Lung microvascular endothelial cell (primary cell): ENCODE data around the gene NDUFB4. TPM values are rescaled to one million over a fixed set of nuclear protein-coding genes. Genes with fewer than 3 reads are reported as not detected.
"Not testable (repeated sequence)": the region's sequence is repeated elsewhere in the genome, so short reads cannot be mapped to it uniquely, and the experiment has no call there.

ENCODE experiments used
- DNase-seq, 2 donors: peaks; one replicate each; pipeline versions ENCODE4 v3.0.0 to v3.0.0-alpha.2; 2010; ENCODE audit warnings: low read depth in 2 of 2
- total RNA-seq: library from RNA; depleted of rRNA; stranded (reverse); fragments of >200 nt; gene quantifications from 2 replicates; pipeline ENCODE4 v1.2.1, GENCODE V29; 2014

The NDUFB4 gene
- total RNA-seq, 1 donor from 2014 or later, result 23.8 TPM

DNA sequence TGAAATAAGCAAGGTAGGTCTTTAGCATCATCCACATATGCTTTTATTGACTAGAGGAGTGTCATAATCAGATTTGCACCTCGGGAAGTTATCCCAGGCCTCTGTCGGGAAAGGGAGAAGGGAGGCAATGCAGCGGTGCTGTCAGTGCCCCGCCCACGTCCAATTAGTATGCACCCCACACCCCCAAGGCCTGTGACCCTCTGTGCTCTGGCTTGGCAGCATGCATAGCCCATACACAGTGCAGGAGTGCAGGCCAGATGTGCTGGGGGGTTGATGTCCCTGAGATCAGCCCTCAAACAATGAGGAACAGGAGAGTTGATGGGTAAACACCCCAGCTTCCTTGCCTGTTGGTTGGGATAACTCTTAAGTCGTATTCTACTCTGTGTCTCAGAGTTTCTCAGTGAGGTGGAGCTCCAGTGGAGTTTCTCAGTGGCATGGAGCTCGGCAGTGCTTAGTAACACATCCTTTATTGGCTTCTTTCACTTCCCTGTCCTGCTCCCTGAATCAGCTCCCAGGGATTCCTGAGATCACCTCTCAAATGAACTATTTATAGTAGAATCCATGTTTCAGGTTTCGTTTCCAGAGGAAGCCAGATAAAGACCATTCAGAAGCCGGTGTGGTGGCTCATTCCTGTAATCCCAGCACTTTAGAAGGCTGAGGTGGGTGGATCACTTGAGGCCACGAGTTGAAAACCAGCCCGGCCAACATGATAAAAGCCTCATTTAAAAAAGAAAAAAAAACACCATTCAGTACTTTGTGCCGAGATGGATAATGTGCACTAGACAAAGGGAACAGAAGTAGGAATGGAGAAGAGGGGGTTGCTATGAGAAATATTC is 26.7 kb upstream of the NDUFB4 start:
- peak; percentile 16 to 73 for DNase-seq

GRCh38 chr3:120572027-120572426 is 24.1 kb upstream of the NDUFB4 start:
- peak in 1 of 2 donors; percentile 13 for DNase-seq

DNA sequence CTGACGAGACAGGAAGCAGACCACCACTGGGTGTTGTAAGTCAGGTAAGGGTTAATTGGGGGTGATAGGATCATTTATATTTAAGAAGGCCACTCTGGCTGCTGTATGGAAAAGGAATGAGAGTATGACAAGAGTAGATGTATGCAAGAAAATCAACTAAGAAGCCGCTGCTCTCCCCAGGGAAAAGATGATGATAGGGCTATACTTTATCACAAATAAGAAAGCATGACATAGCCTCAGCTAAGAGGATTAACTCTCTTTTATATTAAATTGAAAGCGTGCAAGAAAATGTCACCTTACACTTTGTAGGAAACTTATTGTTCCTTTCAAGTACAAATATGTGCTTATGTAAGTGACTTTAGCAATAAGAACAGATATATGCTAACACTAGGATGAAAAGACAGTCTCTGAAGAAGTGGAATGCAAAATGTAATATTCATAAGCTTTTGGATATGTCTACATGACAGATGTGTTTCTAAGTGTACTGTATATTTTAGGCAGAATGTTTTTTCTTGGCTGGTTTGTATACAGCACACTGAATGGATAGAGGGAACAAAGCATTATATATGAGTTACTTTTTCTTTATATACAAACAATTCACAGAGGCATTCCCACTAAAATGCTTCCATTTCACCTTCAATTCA is 8.7 kb upstream of the NDUFB4 start:
- DNase-seq, result no peak

DNA sequence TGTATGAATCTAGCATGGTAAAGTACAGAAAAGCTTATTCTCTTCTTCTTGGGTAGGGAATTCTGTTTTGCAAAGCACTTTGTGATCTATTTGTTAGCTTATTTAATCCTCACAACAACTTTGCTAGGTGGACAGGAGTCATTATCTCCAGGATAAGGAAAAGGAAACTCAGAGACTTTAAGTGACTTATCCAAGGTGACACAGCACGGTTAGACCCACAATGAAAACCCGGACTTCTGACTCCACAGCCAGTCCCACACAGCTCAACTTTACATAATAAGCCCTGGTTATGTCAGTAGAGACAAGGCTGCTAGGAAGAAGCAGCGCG is 384 bp upstream of the NDUFB4 start:
- no peak for DNase-seq

GRCh38 chr3:120596853-120597223 is 702 bp downstream of the NDUFB4 start:
- DNase-seq, result no peak

DNA sequence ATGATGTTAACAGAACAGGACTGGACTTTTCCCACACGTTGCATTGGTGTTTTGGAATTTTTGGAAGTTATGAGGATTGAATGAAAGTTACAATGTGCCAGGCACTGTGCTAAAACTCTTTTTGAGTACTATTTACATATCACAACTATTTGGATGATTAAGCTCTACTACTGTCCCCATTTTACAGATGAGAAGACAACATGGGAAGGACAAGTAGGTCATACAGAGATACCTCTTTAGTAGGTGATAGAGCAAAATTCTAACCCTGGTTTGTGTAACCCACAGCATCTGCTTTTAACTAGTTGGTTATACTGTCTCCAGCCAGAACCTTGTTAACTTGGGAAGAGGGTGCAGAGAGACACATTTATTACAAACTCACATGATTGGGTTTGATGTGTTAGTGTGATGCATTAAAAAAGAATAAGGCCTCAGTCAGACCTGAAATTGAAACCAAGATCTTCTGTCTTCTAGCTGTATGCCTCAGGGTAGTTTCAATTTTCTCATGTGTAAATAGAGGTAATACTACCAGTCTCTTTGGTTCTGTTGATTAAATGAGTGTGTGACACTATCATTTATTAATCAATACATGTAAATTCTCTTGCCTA is 1.4 kb downstream of the NDUFB4 start:
- no peak for DNase-seq

- no peak for DNase-seq
These were observed 3.1 kb downstream of the NDUFB4 start for GRCh38 chr3:120599211-120599610.

- no peak for DNase-seq
These were observed 5.4 kb downstream of the NDUFB4 start for GRCh38 chr3:120601554-120601953.

DNA sequence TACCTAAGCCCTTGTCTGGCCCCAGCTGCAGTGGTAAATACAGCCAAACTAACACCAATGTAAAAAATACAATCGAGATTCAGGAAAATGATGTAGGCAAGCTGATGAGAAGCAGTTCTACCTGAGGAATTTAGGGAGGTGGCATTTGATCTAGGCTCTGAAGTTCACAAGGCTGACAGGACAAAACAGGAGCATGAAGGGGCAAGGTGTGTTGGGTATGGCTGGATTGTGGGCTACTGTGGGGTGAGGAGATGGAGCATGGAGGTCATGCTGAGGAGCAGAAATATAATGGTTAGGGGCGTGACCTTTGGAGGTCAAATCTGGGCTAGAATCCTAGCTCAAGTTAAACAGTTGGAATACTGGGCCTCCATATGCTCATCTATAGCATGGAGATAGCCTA is 6.5 kb downstream of the NDUFB4 start:
- no peak for DNase-seq

- DNase-seq, result no peak
These were observed 8.2 kb downstream of the NDUFB4 start for GRCh38 chr3:120604382-120604781.

- DNase-seq, result no peak
These were observed 8.6 kb downstream of the NDUFB4 start for GRCh38 chr3:120604784-120605183.

DNA sequence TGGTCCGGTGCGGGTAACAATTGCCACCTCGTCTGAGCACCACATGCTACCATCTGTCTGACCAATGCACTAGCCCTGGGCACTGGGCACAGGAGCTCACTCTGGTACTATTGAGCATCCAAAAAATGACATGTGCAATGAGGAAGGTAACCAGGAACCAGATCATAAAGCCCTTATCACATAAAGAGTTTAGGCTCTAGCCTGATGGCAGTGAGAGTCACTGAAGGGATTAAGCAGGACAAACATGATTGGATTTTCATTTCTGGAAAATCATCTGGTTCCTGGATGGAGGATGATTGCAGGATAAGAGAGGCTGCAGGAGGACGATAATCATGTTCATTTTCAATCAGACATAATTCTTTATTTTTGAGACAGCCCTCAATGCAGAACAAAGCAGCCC is 12.4 kb downstream of the NDUFB4 start:
- DNase-seq, result no peak

GRCh38 chr3:120614765-120615164 is 18.6 kb downstream of the NDUFB4 start:
- DNase-seq, result no peak

DNA sequence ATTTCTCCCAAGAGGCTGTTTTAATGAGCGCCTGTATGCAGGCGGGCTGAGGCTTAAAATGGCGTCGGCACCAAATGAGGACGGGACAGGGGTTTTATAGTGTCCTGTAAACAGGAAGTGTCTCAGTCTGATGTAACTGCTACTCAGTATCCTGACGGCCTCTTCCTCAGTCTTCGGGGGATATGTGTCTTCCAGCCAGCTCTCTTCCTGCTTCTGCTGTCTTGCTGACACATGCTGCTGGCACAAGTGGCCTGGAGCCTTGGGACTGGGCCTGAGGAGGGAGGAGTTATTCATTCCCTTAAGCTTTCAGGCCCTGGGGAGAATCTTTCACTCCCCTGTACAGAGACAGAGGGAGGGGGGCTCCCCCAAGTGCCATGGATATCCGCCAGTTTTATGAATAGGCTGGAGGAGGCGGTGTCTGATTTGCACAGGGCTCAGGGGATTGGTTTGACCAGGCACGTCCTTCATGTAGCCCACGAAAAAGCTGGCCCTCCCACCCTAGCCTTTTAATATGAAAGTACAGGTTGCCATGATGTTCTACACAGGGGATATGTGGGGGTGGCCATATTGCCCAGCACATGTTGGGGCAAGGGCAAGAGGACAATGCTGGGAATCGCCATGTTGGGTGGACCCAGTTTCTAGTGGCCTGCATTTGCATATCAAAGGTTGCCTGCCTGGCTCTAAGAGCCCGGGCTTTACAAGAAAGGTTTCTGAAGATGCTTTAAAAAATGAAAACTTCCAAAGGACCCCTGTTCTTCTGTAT is 19.9 kb downstream of the NDUFB4 start:
- peak; percentile 8 to 98 for DNase-seq

GRCh38 chr3:120616745-120617144 is 20.6 kb downstream of the NDUFB4 start:
- DNase-seq, result not testable (repeated sequence)

DNA sequence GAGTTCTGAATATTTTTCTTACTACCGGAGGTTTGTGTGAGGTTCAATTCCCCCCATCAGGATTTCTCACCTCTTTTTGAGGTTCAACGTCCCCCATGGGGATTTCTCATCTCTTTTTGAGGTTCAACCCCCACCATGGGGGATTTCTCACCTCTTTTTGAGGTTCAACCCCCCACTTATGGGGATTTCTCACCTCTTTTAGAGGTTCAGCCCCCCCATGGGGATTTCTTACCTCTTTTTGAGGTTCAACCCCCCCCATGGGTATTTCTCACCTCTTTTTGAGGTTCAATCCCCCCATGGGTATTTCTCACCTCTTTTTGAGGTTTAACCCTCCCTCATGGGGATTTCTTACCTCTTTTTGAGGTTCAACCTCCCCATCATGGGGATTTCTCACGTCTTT is 26.3 kb downstream of the NDUFB4 start:
- no peak for DNase-seq

DNA sequence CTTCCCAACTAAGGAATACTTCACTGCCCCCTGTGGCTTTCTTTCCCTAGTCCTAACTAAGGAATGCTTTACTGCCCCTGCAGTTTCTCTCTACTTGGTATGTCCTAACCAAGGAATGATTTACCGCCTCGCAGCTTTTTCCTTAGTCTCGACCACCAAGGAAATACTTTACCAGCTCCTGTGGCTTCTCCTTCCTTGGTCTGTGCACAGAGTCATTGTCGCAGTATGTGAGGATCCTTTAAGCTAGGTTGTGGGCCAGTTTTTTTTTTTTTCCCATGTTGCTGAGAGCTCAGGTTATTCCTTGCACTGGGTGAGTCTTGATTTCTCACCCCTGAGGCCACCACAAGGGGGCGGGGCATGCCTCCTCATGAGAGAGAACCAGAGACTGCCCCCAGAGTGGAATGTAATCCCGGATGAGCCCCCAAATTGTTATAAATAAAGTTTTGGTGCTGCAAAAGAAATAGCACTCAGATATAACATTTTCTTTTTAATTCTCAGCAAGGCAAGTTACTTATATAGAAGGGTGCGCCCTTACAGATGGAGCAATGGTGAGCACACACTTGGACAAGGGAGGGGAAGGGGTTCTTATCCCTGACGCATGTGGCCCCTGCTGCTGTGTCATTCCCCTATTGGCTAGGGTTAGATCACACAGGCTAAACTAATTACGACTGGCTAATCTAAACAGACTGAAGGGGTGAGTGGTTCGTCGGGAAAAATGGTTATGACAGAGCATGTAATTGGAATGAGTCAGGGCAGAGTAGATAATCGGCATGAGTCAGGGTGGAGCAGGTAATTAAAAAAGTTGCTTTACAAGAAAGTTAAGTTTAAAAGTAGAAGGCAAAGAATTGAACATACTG is 27.0 kb downstream of the NDUFB4 start:
- peak; percentile 42 to 43 for DNase-seq

DNA sequence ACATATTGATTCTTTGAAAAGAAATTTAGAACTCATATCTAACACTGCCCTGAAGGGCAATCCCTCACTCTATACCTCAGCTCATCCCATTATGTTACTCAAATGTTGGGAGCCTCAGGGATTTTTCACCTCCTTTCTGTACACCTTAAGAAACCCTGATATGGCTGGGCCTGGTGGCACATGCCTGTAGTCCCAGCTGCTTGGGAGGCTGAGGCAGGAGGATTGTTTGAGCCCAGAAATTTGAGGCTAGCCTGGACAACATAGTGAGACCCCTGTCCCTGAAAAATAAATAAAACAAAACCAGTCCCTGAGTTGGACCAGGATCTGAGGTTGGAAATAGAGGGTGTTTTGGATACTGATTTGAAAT is 27.6 kb downstream of the NDUFB4 start:
- no peak for DNase-seq

- DNase-seq, result peak in 1 of 2 donors; percentile 41
These were observed 29.0 kb downstream of the NDUFB4 start for GRCh38 chr3:120625159-120625586.

GRCh38 chr3:120634539-120634938 is 38.4 kb downstream of the NDUFB4 start:
- DNase-seq, result peak in 1 of 2 donors; percentile 8

- DNase-seq, result no peak
These were observed 40.8 kb downstream of the NDUFB4 start for GRCh38 chr3:120636795-120637401.
